Lung (tissue), 12 donors: ENCODE data around the gene HNF4A. TPM values are rescaled to one million over a fixed set of nuclear protein-coding genes. Genes with fewer than 3 reads are reported as not detected.

Experiments used
- ATAC-seq: fragments of 200-7000 bp; cut with Tn5 transposase; one replicate; pipeline ENCODE4 v1.9.1; 2020; ENCODE audit warnings: moderate number of reproducible peaks; ENCODE audit not compliant: insufficient read depth, low FRiP score
- DNase-seq, 3 donors: peaks; one replicate each; pipeline ENCODE4 v3.0.0-alpha.2; 2013 to 2017
- H3K27ac ChIP-seq, 2 donors: one replicate each; pipeline ENCODE4 v1.5.1; 2013; ENCODE audit warnings: mild to moderate bottlenecking in 2 of 2, moderate library complexity in 2 of 2, control low read depth in 1 of 2, inconsistent platforms in 1 of 2, low read depth in 1 of 2, low read length in 1 of 2
- H3K27me3 ChIP-seq, 3 donors: one replicate each; pipeline ENCODE4 v1.5.1; 2013; ENCODE audit warnings: low read length in 2 of 3; ENCODE audit not compliant: control insufficient read depth in 3 of 3, insufficient read depth in 3 of 3
- H3K36me3 ChIP-seq, 4 donors: one replicate each; pipeline ENCODE4 v1.5.1; 2013; ENCODE audit warnings: low read length in 4 of 4, mild to moderate bottlenecking in 1 of 4, moderate library complexity in 1 of 4; ENCODE audit not compliant: control insufficient read depth in 4 of 4, insufficient read depth in 4 of 4
- H3K4me1 ChIP-seq, 5 donors: one replicate each; pipeline ENCODE4 v1.5.1; 2013; ENCODE audit warnings: low read length in 5 of 5, mild to moderate bottlenecking in 2 of 5, moderate library complexity in 1 of 5; ENCODE audit not compliant: control insufficient read depth in 5 of 5, insufficient read depth in 5 of 5
- H3K4me3 ChIP-seq: one replicate; pipeline ENCODE4 v1.5.1; 2013; ENCODE audit warnings: mild to moderate bottlenecking, control low read depth, moderate library complexity
- H3K9ac ChIP-seq, 2 donors: one replicate each; pipeline ENCODE4 v1.5.1; 2013; ENCODE audit warnings: low read length in 2 of 2, control low read depth in 1 of 2; ENCODE audit not compliant: insufficient read depth in 1 of 2
- H3K9me3 ChIP-seq, 4 donors: one replicate each; pipeline ENCODE4 v1.5.1; 2013; ENCODE audit warnings: low read length in 3 of 4, mild to moderate bottlenecking in 1 of 4, moderate library complexity in 1 of 4; ENCODE audit not compliant: control insufficient read depth in 4 of 4, insufficient read depth in 3 of 4
- WGBS, 2 donors: extraction: QIAGEN DNeasy Blood & Tissue Kit; methylation state at CpG; one replicate each; pipeline ENCODE4 v1.1.7; 2013; 5-methylcytosine and 5-hydroxymethylcytosine counted together
- polyA plus RNA-seq, 2 donors: library from polyadenylated mRNA; stranded (reverse); fragments of 200-250 nt; gene quantifications; one replicate each; pipeline ENCODE4 v1.2.1, GENCODE V29; 2013
- total RNA-seq, 2 donors: library from RNA; depleted of rRNA in 1 of 2; stranded (reverse); fragments of >200 nt in 1 of 2; gene quantifications; one replicate each; pipeline ENCODE4 v1.2.1, GENCODE V29; 2014 to 2021
- TF ChIP-seq, protein P1 (sequence below): IDR thresholded peaks from 2 replicates; pipeline ENCODE4 v1.5.1; 2012; ENCODE audit warnings: mild to moderate bottlenecking; ENCODE audit errors: control extremely low read depth, extremely low read depth
- donor health status: control.
- donor health status: control.
- donor health status: Bipolar disorder and iron deficiency.
- donor health status: healthy.
- donor health status: DM: yes; HTN: yes; CAD: no.

The HNF4A gene
- total and polyA plus RNA-seq, 4 donors, result 0.14 to 1.3 (median 0.41) TPM

GRCh38 chr20:44419131-44419844 is 63.8 kb downstream of the HNF4A start:
- TF ChIP-seq, protein P1, sequence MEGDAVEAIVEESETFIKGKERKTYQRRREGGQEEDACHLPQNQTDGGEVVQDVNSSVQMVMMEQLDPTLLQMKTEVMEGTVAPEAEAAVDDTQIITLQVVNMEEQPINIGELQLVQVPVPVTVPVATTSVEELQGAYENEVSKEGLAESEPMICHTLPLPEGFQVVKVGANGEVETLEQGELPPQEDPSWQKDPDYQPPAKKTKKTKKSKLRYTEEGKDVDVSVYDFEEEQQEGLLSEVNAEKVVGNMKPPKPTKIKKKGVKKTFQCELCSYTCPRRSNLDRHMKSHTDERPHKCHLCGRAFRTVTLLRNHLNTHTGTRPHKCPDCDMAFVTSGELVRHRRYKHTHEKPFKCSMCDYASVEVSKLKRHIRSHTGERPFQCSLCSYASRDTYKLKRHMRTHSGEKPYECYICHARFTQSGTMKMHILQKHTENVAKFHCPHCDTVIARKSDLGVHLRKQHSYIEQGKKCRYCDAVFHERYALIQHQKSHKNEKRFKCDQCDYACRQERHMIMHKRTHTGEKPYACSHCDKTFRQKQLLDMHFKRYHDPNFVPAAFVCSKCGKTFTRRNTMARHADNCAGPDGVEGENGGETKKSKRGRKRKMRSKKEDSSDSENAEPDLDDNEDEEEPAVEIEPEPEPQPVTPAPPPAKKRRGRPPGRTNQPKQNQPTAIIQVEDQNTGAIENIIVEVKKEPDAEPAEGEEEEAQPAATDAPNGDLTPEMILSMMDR, result no peak
- no peak for ATAC-seq

GRCh38 chr20:44420497-44420896 is 65.0 kb downstream of the HNF4A start:
- Histone ChIP-seq H3K27me3 (peaks cover 0 to 6% (median 0%) of the 10 kb centered on the region in 3 donors), H3K27ac (no peak overlapping the region), H3K36me3 (no peaks in the 10 kb centered on the region), H3K9me3 (no peaks in the 10 kb centered on the region), H3K4me1 (no peaks in the 10 kb centered on the region), H3K9ac (no peak overlapping the region), H3K4me3 (no peak overlapping the region)
- DNase-seq, result no peak
- TF ChIP-seq, protein P1, result no peak
- ATAC-seq, result no peak
- 83 to 88% methylated on average over 4 of the region's 4 CpGs for WGBS, 2 donors

More at GRCh38 chr20:44419131-44419844, 63.8 kb downstream of the HNF4A start:
- Histone ChIP-seq H3K9me3 (no peaks in the 10 kb centered on the region), H3K9ac (no peak overlapping the region), H3K27me3 (no peaks in the 10 kb centered on the region), H3K36me3 (no peaks in the 10 kb centered on the region), H3K27ac (no peak overlapping the region), H3K4me1 (no peaks in the 10 kb centered on the region), H3K4me3 (no peak overlapping the region)
- no peak for DNase-seq
- 90 to 92% methylated on average over 13 of the region's 13 CpGs for WGBS, 2 donors

- ATAC-seq (no peak), DNase-seq (no peak)
- Histone ChIP-seq H3K4me3 (no peak overlapping the region), H3K9me3 (no peaks in the 10 kb centered on the region), H3K27me3 (peaks cover 0 to 6% (median 0%) of the 10 kb centered on the region in 3 donors), H3K9ac (no peak overlapping the region), H3K27ac (no peak overlapping the region), H3K4me1 (no peaks in the 10 kb centered on the region), H3K36me3 (no peaks in the 10 kb centered on the region)
- TF ChIP-seq, protein P1, result no peak
- WGBS, 2 donors, result 63 to 70% methylated on average over 3 of the region's 3 CpGs
These were observed 66.6 kb downstream of the HNF4A start for GRCh38 chr20:44422083-44422482.
